HPDE6-E6E7 (cell line): ENCODE measurements around the gene BMPER.

ENCODE experiments used
- DNase-seq: peaks from one replicate; pipeline ENCODE4 v3.0.0; 2011; ENCODE audit warnings: missing footprints; ENCODE audit errors: extremely low spot score

BMPER gene

DNA sequence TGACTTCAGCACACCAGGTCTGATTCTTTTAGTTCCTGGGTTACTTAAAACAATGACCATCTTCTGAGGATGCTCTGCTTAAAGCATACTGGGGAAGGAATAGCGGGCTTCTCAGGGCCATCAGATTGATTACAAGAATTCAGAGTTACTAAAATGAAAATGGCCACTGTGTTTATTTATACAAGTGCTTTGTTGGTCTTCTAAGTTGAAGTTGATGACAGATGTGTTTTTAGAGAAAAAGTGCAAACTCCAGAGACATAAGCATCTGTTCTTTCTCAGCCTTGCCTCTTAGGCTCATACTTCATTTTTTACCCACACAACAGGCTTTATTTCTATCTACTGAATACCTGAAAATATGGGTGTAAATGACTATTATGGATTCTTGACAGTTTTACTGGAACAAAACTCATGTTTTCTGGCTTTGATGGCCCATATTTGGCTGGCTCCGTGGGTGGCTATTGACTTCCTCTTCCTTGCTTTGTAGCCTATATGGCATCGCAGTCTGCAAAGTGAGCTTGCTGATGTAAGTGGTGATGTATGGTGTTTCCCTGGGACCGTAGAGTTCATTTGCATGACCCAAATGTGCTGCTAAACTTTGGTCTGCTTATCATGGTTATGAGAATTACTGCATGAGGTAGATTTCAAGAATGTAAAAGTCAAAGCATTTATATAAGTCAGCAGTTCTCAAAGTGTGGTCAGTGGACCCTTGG, 121.3 kb downstream of the BMPER start:
- no peak for DNase-seq

DNA sequence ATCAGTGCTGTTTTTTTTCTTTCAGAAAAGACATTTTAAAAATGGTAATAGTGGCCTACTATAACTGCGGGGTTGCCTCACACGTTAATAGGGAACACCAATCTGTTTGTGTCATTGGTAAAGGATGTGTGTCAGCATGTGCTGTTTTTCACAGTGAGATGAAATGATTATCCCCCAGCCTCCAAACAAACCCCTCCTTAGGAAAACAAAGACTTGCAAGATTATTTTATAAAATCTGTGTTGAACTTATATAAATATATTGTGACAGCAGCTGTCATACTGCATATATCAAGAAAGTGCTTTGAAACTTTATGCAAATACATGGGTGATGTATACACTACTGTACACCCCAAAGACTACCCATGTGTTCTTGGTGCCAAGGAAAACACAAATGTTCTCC, 125.8 kb downstream of the BMPER start:
- no peak for DNase-seq

DNA sequence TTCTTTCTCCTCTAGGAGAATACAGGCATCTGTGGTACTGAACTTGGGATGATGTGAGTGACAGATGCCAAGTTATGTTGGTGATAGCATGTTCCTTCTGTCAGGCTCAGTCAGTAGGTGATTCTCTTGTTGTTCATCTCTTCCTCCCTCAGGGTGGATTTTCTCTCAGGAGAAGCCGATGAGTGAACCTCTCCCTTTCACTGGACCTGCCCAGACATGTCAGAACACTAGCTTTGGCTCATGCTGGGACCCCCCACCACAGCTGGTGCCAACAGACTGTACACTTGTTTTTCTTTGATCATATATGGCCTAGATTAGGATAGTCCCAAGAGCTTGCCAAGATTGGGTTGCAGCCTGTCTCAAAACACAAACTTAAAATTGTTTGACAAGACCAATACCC, 129.4 kb downstream of the BMPER start:
- DNase-seq = no peak

DNA sequence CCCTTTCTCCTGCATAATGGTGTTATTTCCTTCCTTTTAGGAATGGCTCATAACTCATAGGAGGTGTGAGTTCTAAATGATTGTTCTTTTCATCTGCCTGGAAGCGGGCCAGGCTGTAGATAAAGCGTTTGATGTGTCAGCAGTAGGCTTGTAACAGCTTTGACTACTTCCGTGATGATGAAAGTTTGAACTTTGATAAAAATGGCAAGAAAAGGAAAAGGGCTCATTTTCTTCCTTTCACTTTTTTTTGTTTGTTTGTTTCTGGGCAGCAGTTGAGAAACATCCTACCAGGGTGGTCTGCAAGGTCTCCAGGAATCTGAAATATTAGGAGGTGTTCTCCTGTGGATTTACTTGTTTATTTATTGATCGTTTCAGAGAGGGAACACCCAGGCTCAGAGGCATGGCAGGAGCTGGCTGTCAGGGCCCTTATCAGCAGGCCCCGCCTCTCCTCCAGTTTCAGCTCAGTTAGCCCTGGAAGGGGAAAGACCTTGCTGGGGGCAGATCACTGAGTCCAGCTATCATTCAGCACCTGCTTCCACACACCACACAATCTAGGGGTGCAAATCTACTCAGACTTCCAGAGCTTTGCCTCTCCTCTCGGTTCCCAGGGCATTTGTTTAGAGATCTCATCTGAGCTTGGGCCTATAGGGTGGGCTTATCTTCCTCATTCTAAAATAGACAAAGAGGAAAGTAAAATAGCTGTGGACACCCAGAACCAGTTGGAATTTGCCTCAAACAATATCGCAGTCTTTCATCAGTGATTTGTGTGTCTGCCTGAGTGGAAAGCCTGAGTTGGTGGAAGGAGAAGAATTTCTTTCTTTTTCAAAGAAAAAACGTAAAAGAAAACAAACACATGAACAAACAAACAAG, 130.9 kb downstream of the BMPER start:
- peak; percentile 58 for DNase-seq

DNA sequence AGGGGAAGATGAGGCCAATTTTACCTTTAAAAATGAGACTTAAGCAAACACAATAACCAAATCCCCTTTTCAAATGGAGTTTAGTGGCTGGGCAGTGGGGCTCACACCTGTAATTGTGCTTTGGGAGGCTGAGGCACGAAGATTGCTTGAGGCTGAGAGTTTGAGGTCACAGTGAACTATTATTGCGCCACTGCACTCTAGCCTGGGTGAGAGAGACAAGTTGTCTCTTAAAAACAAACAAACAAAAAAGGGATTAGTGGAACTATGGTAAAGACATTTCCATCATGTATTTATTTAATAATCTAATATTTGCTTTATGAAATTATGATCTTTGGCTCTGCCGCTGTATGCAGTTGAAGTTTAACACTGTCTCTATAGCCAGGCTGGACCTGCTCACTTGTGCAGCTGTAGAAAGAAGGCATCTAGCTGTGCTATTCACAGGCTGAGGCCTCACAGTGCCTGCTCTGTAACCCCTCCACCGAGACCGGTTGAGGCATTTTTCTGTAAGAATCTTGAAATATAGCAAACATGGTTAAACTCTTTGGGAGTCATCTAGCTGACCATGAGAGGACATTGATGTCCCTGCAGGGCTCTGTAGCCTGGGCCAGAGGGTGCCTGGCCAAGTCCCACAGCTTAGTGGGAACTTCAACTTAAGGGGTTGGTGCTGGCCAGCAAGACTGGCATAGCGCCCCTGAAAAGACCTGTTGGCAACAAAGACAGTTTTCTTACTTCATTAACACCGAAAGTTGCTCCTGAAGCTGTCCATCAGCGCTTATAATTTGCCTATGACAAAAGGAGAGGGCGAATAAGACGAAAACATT, 131.8 kb downstream of the BMPER start:
- DNase-seq = no peak

DNA sequence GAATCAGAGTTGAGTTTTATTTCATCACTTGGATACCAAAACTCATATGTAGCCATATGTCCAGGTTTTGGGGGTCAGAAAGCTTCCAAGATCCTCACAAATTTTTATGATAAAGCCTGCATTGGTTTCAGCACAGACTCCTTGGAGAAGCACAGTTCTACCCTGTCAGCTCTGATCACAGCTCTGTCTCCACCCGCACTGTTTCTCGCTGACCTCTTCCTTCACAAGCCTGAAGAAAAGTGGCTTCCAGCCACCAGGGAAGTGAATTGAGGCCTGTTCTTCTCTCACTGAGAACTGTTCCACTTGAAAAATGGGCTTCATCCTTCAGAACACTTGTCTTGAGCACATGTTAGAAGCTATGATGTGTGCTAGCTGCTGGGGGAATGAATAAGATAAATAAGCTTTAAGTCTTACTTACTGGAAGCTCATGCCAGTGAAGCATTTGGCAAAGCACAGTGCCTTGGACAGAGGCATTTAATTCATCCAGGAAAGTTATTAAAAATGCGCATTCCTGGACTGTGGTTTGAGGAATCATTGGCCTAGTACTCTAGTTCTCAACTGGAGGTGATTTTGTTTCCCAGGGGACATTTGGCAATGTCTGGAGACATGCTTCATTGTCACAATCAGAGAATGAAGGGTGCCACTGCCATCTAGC, 133.6 kb downstream of the BMPER start:
- no peak for DNase-seq

DNA sequence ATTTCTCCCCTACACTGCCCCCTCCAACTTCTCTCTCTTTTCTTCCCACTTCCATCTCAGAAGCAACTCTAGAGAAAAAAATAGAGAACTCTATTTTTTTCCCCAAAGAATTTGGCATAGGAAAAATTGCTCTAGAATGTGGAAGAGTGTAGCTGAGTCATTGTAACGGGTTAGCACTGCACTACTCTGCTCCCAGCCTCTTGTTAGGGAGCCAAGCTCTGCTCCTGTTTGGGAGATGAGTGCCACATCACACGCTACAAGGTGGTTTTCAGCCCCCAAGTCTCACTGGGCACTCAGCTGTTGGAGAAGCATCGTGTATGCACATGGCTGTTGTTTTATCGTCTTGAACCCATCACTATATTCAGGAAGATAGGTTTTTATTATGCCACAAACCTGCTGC, 136.4 kb downstream of the BMPER start:
- DNase-seq = no peak

DNA sequence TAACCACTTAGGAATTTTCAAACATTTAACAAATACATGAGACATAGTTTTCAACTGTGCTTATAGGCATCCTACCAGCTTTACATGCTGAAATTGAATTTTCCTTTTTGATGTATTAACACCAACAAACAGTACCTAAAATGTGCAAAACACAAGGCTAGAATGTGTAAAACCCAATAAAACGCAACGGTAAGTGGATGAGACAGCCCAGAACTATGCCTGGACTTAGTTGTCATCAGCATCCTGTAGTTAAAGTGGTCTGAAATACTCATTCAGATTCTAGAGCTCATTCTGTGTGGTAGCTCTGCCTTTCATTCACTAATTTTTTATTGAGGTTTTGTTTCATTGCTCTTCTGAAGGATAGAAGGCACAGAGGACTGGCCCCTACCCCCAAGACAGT, 137.1 kb downstream of the BMPER start:
- no peak for DNase-seq

DNA sequence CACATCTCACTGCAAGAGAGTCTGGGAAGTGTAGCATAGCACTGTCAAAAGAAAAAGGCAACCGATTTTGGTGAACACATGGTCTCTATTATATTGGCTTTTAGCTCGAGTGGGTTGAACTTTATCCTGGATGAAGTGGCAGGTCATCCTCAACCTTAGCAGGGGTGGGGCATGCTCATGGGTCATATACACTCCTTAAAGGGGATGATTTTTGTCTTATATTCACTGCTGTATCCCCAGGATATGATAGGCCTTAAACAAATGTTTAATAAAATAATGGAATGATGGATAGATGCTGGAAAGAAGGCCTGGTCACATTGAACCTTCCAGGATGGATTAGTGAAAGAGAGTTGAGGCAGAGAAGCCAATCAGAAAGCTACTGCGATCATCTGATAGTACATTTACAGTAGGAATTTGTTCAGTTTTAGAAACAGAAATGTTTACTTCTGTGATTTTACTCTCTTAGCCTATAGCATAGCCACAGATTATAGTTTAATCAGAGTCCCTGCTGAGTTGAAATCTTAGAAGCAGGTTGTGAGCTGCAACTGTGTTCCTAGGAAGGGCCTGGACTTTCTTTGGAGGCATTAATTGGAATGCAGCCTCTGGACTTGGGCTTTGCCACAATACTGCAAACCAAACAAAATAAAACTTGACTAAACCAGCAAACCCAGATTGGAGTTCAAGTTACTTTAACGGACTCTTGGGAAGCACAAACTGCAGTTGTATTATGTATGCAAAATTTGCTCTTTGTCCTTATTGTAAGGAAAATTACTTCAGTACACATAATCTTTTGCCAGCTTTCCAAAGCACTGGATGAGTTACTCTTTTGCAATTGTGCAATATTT, 138.3 kb downstream of the BMPER start:
- DNase-seq = no peak

DNA sequence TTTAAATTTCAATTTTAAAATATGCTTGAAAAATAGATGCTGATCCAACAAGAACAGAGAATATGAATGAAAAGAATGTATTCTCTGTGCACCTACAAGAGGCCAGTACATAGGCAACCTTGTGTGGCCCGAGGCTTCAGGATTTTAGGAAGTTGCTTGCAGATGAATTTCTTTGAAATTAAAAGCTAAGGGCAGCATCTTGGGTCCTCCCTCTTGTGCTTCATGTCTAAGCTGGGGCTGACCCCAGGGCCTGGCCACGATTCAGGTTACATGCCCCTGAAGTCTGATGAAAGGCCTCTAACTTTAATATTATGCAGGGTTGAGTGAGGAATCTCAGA, 138.9 kb downstream of the BMPER start:
- DNase-seq = no peak

DNA sequence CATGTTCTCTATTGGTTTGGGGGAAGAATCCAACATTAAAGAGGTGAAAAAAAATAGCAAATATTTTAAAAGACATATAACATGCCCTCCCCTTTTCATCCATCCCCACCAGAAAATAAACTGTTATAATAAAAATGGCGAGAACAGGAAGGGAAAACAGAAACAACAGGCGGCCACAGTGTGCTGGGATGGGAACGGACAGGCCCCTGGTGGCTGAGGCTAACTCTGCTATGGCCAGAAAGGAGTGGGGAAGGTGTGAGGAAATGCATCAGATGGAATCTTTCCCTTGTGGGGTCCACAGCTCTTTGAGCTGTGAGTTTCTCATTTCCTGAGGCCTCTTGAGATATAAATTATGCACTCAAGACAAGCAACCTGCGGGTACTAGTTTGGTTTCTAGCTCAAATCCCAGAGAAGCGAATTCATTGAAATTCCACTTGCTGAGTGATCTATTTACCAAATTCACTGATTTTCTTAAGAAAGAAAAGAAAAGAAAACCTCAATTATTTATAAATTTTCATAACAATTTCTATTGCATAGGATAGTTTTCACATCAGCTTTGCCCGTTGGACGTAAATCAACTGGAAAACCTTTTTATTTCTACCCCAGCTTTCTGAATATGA, 139.5 kb downstream of the BMPER start:
- DNase-seq = no peak

DNA sequence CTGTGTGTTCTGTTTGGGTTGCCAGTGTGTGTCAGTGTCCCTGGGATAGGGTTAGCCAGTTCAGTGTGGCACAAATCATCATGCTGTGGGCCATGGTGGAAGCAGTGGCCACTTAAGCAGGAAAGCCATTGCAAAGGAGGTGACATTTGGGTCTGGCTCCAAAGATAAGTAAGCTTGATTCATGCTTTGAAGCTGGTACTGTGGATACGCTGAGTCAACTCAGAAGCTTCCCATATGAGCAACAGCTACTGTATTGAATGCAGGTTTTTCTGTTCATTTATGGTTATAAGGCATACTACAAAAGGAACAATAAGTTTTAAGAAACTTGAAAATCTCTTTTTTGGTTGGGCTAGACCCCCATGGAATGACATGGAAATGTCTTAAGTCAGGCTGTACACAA, 143.1 kb downstream of the BMPER start:
- no peak for DNase-seq

DNA sequence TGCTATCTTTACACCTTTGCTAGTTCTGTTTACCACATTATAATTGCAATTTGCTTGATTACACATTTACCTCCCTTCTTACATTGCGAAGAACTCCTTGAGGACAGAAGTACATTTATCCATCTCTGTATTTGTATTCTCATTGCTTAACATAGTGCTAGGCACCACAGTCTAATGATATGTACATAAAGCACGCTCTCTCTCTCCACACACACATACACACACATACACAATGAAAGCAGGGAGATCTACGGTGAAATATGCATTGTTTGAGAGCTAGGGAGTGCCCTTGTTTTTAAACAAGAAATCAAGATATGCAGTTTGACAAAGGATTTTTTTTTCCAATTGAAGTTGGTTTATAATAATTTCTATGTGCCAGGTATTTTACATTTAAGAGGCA, 148.7 kb downstream of the BMPER start:
- DNase-seq = no peak

DNA sequence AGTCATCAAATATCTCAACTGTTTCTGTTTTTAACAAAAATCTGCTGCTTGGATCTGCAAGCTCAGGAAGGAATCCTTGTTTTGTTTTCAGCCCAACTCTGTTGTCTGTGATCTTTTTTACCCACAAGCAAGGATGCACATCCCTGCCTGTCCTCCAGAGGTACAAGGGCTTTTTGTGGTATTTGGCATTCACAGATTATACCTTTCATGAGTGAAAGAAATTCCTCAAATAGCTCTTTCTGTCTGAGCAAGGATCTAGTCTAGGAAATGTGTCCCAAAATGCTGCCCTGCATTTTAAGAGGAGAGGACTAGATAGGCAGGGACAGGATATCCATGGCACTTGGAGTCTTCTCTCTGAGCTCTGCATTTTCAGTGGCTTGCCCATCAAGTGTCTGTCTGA, 151.8 kb downstream of the BMPER start:
- no peak for DNase-seq

DNA sequence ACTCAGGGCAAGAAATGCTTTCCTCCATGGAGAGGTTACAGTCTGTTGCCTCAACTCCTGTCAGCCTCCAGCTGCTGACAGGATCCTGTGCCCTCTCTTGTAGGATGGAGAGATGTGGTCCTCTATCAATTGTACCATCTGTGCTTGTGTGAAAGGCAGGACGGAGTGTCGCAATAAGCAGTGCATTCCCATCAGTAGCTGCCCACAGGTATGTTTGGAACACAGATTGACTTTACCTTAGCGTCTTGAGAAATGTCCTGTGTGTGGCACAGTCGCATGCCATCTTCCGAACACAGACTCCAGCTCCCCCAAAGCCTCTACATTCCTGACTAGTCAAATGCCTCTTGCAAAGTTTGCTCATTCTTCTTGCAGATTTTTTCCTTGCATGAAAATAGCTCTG, 152.6 kb downstream of the BMPER start:
- no peak for DNase-seq

DNA sequence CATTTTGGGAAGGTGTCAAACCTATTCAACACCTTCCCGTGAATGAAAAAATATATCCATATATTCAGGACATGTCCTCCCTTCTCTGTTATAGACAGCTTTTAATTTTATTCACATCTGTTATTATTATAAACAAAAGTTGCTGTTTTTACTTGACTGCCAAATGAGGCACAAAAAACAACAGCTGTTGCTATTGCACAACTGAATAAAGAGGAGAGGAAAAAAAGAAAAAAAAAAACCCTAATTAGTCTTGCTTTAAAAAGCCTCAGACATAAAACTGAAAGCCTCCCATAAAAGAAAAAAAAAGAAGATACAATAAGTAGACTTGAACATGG, 153.4 kb downstream of the BMPER start:
- no peak for DNase-seq

DNA sequence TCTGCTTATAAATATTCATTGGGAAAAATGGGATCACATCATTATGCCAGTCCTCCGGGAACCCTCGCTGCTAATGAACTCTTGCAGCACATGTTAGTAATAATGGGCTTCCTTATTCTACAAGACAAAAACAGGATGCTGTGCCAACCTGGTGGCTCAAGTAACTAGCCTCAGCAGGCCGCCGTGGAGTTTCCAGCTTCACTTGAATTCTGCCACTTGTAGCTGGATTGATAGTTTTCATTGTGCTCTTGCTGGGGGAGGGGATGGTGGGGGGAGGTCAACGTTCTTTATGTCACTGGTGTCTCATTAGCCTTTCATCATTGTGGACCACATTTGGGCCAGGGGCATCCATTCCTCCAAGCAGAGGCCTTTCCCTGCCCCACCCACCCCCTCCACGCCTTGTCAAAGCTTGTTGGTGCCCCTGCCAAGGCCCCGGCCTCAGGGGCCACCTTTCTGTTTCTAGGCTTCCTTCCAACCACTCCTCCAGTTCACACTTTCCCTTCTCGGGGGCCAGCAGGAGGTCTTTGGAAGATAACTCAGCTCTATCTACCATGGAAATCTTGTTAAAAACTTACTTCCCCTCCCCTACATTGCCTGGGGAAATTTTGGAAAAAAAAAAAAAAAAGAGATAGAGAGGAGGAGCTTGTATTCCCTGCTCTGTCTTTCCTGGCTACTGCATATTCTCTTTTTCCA, 153.9 kb downstream of the BMPER start:
- no peak for DNase-seq

DNA sequence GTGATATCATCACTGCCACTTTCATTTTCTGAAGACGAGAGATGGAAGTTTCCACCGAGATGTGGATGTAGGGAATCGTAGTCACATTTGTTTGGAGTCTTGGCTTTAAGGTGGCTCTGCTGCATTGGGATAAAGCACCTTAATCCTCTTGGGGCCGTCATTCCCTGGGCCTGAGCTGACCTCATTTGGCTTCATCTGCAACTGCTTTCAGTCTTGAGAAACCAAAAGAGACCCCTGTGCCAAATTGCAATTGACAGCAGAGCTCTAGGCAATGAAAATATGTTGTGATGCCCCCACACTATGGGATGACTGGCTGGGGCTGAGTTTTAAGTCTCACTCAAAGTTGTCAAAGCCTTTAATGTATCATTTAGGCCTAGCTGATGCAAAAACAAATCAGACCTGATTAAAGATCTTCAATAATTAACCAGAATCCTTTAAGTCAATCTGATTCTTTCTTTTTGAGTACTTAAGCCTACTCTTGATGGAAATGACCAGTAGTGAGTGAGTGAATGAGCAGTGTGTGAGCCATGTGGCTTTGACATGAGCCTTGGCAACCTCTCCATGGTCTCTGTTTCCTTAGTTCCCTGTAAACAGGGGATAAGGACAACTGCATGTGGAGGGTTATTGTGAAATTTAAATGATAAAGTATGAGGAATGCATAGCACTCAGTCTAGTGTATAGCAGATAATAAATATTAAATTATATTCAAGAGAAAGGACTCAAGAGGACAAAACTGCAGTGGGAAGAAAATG, 155.0 kb downstream of the BMPER start:
- no peak for DNase-seq

DNA sequence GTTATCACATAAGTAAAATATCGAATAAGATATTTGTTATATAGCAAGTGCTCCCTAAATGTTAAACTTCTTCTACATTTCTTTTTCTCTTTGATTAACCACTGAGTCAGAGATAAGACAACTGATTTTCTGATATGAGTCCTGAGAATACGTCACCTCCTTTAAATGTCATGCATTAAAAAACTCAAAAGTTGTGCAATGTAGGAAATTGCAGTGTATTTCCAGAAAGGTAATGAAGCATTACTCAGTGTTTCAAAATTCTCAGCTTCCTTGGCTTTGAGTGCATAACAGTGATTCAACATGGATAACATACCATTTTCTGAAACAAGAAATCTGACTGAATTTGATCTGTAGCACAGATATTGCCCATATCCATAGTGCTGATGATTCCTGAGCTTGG, 155.8 kb downstream of the BMPER start:
- peak; percentile 21 for DNase-seq

DNA sequence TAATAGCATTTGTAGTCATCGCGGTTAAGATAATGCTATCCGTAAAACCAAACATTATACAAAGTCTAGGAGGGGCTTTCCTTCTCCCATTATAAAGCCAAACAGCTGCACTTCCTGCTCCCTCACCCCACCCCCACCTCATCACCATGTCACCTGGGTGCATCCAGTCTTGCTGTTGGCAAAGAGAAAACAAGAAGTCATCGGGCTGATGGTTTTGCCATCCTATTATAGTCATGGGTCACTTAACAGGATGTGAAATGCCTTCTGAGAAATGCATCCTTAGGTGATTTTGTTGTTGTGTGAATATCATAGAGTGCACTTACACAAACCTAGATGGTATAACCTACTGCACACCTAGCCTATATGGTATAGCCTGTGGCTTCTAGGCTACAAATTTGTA, 157.0 kb downstream of the BMPER start:
- no peak for DNase-seq
